Measurements from ENCODE around the gene SLC25A41. TPM values are rescaled to one million over a fixed set of nuclear protein-coding genes. Genes with fewer than 3 reads are reported as not detected.

SLC25A41 gene
- total and polyA plus RNA-seq, 2 of the 13 experiments (the other 11 are each of a cell fraction or from before 2014, with no cell fraction given) = 0.33 to 0.95 TPM

GRCh38 chr19:6464070-6464873, 30.7 kb upstream of the SLC25A41 start, which contains the start of gene CRB3 (continued):
- TF ChIP-seq IKZF5 (CRISPR knock-in tag; IDR thresholded peaks at IDR 0.05) (no peak), CC2D1A (CRISPR knock-in tag; IDR thresholded peaks at IDR 0.05) (no peak), ZKSCAN1 (IDR thresholded peaks at IDR 0.05; ENCODE audit: low read length) (no peak), FOSL1 (CRISPR knock-in tag; IDR thresholded peaks at IDR 0.05; ENCODE audit: borderline replicate concordance) (no peak), ZNF609 (CRISPR knock-in tag; IDR thresholded peaks at IDR 0.05; ENCODE audit: borderline replicate concordance) (no peak), CHCHD3 (CRISPR knock-in tag; IDR thresholded peaks at IDR 0.05) (no peak), FOXO4 (CRISPR knock-in tag; conservative IDR thresholded peaks at IDR 0.05) (no peak), SAP130 (CRISPR knock-in tag; IDR thresholded peaks at IDR 0.05; ENCODE audit: low read depth) (peak; percentile 83), SP5 (CRISPR knock-in tag; IDR thresholded peaks at IDR 0.05; ENCODE audit: borderline replicate concordance, low read depth) (peak; percentile 62), ZNF20 (CRISPR knock-in tag; IDR thresholded peaks at IDR 0.05) (0 out of 2 replicates have a peak, but pooled peaks have one; percentile 24), ZNF414 (CRISPR knock-in tag; IDR thresholded peaks at IDR 0.05) (no peak), MLLT10 (CRISPR knock-in tag; IDR thresholded peaks at IDR 0.05) (no peak), FIP1L1 (IDR thresholded peaks at IDR 0.05; ENCODE audit: borderline replicate concordance, insufficient read depth, low read depth, low read length) (no peak), ZBED4 (CRISPR knock-in tag; IDR thresholded peaks at IDR 0.05; ENCODE audit: borderline replicate concordance) (no peak), IRF1 (CRISPR knock-in tag; IDR thresholded peaks at IDR 0.05; ENCODE audit: low read depth) (no peak)

Measured in HepG2 (cell line).